Muscle of back (tissue), 11 donors: ENCODE results near the gene GPR37L1. TPM values are rescaled to one million over a fixed set of nuclear protein-coding genes. Genes with fewer than 3 reads are reported as not detected.
"Not testable (repeated sequence)": the region's sequence is repeated elsewhere in the genome, so short reads cannot be mapped to it uniquely, and the experiment has no call there.

Source experiments
- DNase-seq, 3 donors: peaks; one replicate each; pipeline versions ENCODE4 v3.0.0 to v3.0.0-alpha.2; 2013
- polyA plus RNA-seq, 10 donors: library from polyadenylated mRNA; unstranded; fragments of 120-200 nt; gene quantifications; one replicate each; pipeline ENCODE4 v1.2.1, GENCODE V29; 2013; ENCODE audit not compliant: insufficient read length in 10 of 10

The GPR37L1 gene
- polyA plus RNA-seq, 10 donors = 0.04 to 0.09 (median 0.07) TPM

GRCh38 chr1:202154766-202155477 lies 32.2 kb downstream of the GPR37L1 start:
- DNase-seq = peak in 2 of 3 donors; percentile 52 to 75

DNA sequence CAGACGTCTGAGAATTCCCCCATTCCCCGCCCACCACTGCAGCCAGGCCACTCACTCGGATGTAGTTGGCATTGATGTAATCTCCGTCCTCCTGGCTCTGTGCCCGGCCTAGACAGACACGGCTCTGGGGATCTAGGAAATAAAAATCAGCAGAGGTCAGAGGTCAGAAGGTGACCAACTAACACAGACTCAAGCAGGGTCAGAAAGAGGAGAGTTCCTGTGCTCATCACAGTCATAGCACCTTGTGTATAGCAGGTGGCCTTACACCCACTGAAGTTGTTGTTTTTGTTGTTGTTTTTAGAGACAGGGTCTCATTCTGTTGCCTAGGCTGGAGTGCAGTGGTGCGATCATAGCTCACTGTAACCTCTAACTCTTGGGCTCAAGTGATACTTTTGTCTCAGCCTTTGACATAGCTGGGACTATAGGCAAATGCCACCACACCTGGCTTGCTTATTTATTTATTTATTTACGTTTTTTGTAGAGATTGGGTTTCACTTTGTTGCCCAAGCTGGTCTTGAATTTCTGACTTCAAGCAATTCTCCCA lies 32.8 kb downstream of the GPR37L1 start:
- DNase-seq = no peak

- DNase-seq = no peak
Observed at GRCh38 chr1:202156590-202156989, 33.9 kb downstream of the GPR37L1 start.

DNA sequence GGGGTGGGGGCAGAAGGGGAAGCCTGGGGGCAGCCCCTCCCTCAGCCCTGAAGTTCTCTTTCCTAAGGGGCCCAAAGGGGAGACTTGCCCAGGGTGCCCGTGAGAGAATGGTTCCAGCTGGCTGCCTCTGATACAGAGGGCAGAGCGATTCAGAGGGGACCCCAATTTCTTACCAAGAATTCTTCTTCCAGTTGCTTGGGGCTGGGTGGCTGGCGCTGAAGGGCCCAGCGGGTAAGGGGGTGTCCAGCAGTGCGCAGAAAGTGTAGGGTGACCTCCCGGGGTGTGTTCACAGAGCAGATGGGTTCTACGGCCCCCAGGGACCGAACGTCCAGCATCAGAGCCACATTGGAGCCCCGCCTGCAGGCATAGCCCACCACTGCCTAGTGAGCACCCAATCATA lies 35.2 kb downstream of the GPR37L1 start:
- no peak for DNase-seq

DNA sequence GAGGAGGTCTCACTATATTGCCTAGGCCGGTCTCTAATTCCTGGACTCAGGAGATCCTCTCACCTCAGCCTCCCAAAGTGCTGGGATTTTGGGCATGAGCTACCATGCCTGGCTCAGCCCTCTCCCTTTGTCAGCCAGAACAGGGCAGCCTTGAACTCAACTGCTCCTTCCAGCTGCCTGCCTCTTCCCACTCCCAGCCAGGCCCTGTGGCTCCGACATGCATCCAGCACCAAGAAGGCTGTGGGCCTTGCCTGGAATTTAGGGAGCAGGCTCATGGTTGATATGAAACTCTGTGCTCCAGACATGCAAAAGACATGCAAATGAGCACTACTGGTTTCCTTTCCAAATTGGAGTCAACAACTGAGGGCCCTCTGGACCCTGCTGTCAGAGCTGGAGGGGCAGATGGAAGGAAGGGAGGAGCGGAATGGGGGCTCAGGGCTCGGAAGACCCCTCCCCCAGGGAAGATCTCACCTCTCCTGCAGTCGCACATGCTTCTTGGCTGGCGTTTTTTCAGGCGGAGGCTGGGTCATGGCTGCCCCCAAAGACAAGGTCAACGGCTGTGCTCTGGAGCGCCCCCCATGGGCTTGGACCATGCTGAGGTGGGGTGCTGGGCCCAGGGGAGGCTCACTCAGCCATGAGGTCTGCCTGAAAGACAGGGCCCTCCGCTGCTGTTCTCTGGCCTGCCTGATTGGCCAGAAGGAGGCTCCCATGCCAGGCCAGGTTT lies 36.3 kb downstream of the GPR37L1 start:
- DNase-seq = no peak

- no peak for DNase-seq
Observed at GRCh38 chr1:202159534-202160371, 37.0 kb downstream of the GPR37L1 start.

GRCh38 chr1:202160377-202160940 lies 37.7 kb downstream of the GPR37L1 start, which contains the start of gene PTPN7:
TSS of gene PTPN7 (minus strand) at chr1:202160602. CDS start at chr1:202159402, 1,200 bp downstream.
- no peak for DNase-seq

DNA sequence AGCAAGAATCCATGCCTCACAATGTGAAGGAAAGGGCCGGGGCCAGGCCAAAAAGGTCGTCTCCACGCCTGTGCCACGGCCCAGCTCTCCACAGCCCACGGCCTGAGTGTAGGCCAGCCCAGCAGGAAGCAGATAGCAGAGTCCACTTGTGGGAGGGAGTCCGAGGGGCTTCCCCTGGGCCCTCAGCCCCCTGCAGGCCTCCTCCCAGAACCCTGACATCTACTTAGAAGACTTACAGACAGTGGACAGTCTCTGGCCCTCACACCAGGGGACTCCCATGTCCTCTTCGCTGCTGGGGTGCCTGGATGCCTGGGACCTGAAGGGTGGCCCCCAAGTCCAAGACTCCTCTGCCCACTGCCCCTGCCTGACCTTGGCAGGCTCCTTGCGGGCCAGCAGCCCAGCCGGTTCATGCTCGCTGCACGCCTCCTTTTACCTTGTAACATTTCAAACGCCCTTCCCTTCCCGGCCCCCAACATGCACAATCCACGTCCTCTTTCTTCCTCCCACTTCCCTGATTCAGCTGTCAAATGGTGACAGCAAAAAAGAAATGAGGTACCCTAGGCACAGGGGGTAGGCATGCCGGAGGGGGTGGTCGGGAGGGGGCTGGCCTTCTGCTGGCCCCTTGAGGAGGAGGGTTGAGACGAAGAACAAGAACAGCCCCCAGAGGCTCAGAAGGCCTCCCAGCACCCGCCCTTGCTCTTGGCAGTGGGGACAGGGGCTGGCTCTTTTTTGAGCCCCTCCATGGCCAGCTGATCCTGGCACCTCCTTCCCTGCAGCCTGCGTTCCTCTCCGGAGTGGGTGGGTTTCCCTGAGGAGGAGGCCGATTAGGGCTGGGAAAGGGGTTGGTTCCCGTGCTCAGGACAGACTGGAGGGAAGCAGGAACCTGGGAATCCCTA lies 38.7 kb downstream of the GPR37L1 start:
- no peak for DNase-seq

GRCh38 chr1:202162047-202162417 lies 39.3 kb downstream of the GPR37L1 start:
- DNase-seq = no peak

DNA sequence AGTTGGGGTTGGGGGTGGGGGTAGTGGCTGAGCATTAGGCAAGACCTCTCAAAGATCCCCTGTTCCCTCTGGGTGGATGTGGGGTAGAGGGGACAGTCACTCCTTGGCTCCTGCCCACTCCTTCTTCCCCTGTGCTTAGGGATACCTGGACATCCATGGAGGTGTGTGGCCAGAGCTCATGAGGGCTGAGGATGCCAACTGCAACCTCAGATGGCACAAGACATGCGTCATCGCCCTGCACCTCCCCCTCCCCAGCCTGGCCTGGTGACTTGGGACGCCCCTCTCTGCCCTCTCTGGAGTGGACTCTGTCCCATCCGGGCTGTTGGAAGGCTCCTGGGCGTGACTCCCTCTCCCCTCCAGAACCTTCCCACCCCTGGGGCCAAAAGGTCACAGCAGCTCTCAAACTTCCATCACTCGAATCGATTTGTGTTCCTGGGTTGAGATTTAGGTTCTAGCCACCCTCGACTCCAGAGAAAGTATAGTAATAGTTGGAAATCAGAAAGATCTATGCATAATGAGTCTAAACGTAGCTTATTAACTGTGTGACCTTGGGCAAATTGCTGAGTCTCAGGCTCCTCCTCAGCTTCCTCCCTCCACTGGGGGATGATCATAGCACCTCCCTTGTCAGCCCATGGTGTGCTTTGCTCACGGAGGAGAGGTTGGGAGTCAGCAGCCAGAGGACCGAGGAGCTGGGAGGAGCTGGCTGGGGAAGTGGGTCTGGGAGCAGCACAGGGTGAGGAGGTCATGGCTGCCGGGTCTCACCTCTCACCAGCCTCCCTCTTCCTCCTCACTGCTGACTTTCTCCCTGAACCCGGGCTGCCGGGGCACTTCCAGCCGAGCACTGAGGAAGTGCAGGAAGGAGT lies 39.9 kb downstream of the GPR37L1 start:
- DNase-seq = no peak

DNA sequence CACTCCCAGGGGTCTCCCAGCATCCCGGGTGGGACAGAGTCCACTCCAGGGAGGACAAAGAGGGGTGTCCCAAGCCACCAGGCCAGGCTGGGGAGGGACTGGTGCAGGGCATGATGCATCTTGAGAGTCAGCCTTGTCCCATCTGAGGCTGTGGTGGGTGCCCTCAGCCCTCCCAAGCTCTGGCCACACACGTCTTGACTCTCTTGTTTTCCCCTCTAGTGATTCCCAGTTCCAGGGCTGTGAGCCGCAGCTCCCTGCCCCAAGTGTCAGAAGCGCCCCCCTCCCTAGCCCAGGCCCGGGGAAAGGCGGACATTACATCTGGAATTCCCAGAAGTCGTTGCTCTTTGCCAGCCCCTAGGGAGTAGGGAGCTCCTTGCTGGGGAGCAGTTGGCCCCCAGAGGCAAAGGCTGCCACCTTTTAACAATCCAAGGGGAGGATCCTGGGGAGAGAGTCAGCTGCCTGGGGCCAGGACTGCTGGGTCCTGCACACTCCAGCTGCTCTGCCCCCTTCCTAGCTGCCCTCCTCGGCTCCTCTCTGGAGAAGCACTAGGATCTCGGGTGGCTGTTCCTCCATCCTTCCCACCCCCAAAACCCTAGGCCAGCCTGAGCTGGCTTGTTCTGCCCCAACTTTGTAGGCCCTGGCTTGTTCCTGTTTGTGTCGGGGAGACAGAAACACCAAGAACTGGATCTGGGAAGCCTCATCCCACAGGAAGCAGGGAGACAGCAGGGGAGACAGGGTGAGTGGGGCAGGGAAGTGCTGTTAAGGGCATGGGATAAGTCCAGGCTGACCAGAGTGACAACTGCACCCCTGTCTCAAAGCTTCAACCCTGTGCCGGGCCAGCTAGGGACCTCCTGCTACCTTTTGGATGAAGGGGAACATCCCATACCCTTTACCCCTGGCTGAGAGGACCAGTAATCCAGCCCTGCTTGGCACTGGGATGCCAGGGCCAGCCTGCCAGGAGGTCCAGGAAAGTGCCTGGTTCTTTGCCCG lies 40.9 kb downstream of the GPR37L1 start:
- DNase-seq = no peak

- no peak for DNase-seq
Observed at GRCh38 chr1:202164271-202165037, 41.7 kb downstream of the GPR37L1 start.

DNA sequence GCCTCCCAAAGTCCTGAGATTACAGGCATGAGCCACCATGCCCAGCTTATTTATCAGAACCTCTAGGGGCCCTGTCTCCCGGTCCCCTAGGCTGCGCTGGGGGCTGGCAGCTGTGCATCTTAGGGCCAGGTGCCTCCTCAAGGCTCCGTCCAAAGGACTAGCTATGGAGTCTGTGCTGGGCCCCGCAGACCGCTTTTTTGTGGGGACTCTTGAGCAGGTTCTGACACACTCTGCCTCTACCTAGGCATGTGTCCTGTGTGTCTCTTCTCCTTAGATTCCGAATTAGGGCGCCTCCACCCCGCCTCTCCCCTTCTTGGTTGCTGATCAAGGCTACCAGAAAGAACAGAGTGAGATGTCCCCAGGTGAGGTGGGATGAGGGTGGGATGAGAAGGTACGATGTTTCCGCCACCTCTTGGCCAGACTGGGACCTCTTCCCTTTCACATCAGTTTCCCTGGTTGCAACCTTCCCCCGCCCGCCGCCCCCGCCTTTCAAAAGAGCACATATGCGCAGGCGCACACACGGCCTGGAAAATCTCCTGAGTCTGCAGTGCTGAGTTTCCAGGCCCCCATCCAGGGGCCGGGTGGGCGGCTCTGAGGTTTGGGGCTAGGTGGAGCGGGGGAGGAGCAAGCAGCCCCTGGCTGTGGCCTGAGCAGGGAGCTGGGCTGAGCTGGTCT lies 42.7 kb downstream of the GPR37L1 start:
- DNase-seq = peak; percentile 28 to 87 (median 83)

DNA sequence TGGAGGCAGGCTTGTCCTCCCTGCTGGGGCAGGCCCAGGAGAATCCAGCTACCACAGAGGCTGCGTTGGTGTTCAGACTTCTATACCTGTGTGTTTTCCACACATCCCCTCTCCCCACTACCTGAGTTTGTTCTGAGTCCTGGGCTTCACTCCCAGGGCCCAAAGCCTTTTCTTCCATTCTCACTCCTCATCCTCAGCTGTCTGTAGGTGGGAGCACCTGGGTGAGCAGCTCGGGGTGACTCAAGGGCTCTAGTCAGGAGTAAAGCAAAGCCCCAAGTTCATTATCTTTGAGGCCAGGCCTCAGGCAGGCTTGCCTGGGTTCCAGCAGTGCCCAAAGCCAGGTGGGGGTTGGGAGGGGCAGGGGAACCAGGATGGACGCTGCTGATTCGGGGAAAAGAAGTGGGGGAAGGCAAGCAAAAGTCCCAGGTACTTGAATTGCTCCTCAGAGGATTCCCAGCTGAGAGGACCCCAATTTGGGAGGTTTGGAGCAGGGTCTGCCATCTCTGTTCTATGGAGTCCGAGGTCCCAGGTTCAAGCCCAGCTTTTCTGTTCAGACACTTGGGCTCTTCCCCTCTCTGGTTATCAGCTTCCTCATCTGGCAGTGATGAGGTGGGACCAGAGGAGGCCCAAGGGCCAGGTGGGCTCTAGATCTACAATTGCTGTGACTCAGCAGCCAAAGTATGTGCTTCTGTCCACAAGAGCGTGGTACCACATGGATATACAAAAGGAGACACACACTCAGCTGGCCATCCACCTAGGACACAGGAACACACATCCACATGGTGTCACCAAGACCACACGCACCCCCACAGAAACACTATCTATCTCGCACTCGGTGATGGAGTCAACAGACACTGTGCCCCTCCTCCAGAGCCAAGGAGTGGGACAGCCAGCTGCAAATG lies 43.5 kb downstream of the GPR37L1 start:
- no peak for DNase-seq

- DNase-seq = not testable (repeated sequence)
Observed at GRCh38 chr1:202167054-202167453, 44.3 kb downstream of the GPR37L1 start.
